Fibroblast of the aortic adventitia (primary cell): ENCODE results near the gene FAF1. TPM values are rescaled to one million over a fixed set of nuclear protein-coding genes. Genes with fewer than 3 reads are reported as not detected.
A peak's percentile ranks its signal among the peaks of the same experiment; 100 is the strongest.

ENCODE experiments used
- DNase-seq: peaks from one replicate; pipeline ENCODE4 v3.0.0-alpha.2; 2010; ENCODE audit warnings: low read depth
- H3K4me3 ChIP-seq: 2 replicates; pipeline ENCODE4 v1.5.1; 2011; ENCODE audit warnings: low read depth, mild to moderate bottlenecking, control low read depth, low read length, moderate library complexity
- total RNA-seq: library from RNA; depleted of rRNA; stranded (reverse); fragments of >200 nt; gene quantifications from 2 replicates; pipeline ENCODE4 v1.2.3, GENCODE V29; 2012; ENCODE audit warnings: low replicate concordance
- TF ChIP-seq, protein P1 (sequence below): IDR thresholded peaks from 2 replicates; pipeline ENCODE4 v1.5.1; 2011; ENCODE audit warnings: mild to moderate bottlenecking, low read length, control low read depth, inconsistent platforms; ENCODE audit not compliant: insufficient read depth

The FAF1 gene
- total RNA-seq, 1 donor: 93.8 TPM

DNA sequence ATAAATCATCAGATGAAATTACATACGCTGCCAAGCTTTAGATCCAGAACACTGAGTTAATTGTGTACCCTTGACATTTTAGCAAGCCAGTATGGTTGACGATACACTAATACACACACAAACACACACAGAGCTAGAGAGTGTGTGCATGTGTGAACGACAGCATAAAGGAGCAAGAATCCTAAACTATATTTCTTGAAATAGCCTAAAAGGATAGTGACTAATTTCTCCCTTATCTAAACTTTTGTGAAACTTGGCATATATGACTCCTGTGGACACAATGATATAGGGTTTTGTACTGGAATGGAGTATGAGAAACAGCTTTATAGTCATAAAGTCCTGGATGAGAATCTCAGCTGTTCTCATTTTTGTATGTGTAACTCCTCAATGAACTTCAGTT is 471.7 kb downstream of the FAF1 start:
- TF ChIP-seq, protein P1, sequence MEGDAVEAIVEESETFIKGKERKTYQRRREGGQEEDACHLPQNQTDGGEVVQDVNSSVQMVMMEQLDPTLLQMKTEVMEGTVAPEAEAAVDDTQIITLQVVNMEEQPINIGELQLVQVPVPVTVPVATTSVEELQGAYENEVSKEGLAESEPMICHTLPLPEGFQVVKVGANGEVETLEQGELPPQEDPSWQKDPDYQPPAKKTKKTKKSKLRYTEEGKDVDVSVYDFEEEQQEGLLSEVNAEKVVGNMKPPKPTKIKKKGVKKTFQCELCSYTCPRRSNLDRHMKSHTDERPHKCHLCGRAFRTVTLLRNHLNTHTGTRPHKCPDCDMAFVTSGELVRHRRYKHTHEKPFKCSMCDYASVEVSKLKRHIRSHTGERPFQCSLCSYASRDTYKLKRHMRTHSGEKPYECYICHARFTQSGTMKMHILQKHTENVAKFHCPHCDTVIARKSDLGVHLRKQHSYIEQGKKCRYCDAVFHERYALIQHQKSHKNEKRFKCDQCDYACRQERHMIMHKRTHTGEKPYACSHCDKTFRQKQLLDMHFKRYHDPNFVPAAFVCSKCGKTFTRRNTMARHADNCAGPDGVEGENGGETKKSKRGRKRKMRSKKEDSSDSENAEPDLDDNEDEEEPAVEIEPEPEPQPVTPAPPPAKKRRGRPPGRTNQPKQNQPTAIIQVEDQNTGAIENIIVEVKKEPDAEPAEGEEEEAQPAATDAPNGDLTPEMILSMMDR: no peak
- peak; percentile 69 for DNase-seq
- no peak overlapping the region for H3K4me3 ChIP-seq

DNA sequence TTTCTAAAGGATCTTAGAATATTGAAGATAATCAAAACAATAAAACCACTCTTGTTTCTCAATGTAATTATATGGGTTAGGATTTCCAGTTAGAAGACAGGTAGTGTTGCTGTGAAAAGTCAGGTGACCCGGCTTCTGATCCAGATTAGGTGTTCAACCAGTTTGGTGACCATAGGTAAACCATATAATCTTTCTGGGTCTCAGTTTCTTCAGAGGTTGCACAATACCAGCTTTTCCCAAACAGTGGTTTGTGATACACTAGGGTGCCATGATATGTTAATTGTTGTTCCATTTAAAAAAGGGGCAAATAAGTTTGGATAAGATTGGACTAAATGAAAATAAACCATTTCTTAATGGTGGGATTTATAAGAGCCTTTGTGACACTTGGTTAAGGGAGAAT is 472.3 kb downstream of the FAF1 start:
- DNase-seq: no peak
- H3K4me3 ChIP-seq: no peak overlapping the region
- TF ChIP-seq, protein P1: no peak

DNA sequence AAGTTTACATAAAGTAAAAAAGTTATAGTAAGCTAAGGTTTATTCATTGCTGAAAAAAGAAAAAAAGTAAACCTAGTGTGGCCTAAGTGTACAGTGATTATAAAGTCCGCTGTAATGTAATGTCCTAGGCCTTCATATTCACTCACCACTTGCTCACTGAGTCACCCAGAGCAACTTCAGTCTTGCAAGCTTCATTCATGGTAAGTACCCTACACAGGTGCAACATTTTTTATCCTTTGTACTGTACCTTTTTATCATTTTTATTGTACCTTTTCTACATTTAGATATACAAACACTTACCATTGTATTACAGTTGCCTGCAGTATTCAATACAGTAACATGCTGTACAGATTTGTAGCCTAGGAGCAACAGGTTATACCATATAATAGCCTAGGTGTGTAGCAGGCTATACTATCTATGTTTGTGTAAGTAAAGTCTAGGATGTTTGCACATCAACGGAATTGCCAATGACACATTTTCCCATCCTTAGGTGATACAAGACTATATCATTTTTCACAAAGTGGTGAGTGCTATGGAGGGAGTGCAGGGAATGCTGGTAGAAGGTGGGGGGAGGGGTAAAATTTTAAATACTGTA is 478.8 kb downstream of the FAF1 start:
- no peak overlapping the region for H3K4me3 ChIP-seq
- DNase-seq: no peak
- TF ChIP-seq, protein P1: no peak

DNA sequence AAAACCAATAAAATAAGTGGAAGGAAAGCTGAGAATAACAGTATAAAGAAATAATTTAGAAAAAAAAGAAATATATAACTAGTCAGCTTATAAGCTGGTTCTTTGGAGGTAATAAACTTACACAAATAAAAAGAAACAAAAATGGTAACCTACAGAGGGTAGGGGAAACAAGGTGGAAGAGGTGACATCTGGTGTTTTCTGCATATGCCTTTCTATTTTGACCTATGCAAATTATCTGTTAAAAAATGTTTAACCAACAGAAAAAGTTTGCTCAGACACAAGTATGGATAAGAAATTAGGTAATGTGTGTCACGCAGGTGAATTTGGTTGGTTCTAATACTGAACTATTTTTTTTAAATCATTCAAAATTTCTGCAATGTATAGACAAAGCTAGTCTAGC is 483.3 kb downstream of the FAF1 start:
- H3K4me3 ChIP-seq: no peak overlapping the region
- TF ChIP-seq, protein P1: no peak

DNA sequence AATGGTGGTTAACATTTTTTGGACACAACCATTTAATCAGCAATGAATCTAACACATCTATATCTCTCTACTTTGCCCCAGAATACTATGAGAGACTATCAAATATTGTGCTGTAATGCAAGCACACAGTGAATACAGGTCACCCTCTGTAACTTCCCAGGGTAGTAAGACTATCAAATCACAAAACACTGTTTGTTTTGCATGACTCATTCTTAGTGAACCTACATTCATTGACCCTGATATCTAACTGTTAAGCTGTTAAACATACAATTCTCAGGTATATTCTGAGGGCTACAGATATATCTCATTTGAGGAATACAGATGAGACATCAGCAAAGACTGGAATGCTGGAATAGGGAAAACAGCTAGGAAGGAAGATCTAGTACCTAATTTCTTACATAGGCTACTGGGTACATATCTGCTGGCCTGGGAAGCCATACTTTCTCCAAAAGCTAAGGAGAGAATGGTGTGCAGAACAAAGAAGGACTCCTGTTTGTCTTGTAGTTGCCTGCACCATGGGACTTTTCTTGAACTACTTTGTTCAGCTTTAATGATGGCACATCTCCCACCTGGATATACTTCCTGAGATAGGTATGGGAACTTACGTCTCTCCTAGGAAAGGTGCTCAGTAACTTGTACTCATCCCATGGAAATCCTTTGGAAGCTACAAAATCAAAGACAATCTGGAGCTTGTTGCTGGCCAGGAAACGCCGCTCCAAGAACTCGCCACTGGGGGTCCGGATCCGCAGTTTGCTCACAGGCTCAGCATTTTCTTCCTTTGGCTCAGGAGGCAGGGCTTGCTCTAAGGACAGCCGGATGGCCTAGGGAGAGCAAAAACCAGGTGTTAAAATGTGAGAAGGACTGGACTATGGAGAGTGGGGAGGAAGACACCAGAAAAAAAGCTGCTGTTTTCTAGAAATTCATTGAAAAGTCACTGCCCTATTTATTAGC is 484.9 kb downstream of the FAF1 start:
- TF ChIP-seq, protein P1: no peak
- peak; percentile 3 for DNase-seq
- H3K4me3 ChIP-seq: no peak overlapping the region

More for the DNA sequence above, 483.3 kb downstream of the FAF1 start:
- no peak for DNase-seq

DNA sequence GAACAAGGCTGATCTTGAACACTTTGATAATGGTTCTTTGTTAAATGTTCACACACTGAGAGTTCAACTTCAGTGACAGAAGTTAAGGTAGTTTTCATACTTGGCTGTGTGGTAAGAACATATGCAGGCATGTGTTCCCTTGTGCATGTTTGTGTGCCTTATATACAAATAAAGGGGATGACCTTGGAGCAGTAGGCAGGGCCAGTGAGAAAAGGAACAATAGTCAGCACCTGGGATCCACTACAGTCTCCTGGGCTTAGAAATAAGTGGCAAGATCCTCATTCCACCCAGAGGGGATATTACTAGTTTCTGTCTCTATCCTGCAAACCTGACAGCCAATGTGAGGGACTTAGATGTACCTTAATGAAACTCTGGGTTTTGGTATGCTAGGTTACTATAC is 486.6 kb downstream of the FAF1 start:
- DNase-seq: no peak
- H3K4me3 ChIP-seq: no peak overlapping the region
- TF ChIP-seq, protein P1: no peak
